ENCODE data around the gene DEAF1. TPM values are rescaled to one million over a fixed set of nuclear protein-coding genes. Genes with fewer than 3 reads are reported as not detected.
A peak's percentile ranks its signal among the peaks of the same experiment; 100 is the strongest.

Gene DEAF1
- total and polyA plus RNA-seq, 2 of the 13 experiments (the other 11 are each of a cell fraction or from before 2014, with no cell fraction given) = 22.3 to 29.6 TPM

DNA sequence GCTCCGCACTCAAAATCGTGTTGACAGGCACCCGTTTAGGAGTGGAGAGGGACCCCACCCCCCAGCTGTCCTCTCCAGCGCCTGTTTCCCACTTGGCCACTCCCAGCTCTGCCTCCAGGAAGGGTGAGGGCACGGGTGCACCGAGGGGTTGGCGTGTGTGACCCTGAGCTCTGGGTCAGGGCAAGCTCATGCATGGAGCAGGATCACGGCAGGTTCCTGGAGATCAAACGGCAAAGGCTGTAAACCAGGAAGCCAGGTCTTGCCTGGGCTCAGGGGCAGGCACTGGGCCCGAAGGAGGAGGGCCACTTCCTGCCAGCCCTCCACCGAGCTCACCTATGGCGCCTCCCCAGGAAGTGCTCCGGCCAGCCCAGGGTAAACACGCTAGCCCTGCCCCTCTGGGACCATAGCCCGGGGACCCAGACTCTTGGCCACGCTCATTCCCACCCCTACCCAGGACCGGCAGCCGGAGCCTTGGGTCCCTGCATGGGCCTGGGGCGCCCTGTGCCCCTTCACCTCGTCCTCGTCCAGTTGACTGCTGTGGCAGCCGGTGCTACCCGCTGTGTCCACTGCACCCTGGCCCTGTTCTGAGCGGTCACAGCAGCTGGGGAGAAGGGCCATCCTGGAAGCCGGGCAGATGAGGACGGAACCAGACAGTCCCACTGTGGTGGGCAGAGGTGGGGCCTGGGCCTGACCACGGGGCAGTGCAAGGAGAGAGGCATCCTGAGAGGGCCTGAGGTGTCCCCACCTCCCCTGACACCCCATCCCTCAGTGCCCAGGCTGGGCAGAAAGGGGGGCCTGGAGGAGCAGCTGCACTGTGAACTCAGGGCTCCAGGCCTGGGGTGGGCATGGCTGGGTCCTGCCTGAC is 10.0 kb upstream of the DEAF1 start (continued):
- TF ChIP-seq ZNF770 (CRISPR knock-in tag; IDR thresholded peaks at IDR 0.05) (peak; percentile 25; the same call in 1 of the 2 replicates), ATAD3A (CRISPR knock-in tag; IDR thresholded peaks at IDR 0.05) (no peak), HDAC1 (CRISPR knock-in tag; IDR thresholded peaks at IDR 0.05) (peak; percentile 91), ZSCAN12 (CRISPR knock-in tag; IDR thresholded peaks at IDR 0.05) (peak; percentile 84; the same call in 1 of the 2 replicates), ZNF280B (CRISPR knock-in tag; IDR thresholded peaks at IDR 0.05; ENCODE audit: borderline replicate concordance) (peak; percentile 31), ZBTB46 (CRISPR knock-in tag; IDR thresholded peaks at IDR 0.05; ENCODE audit: borderline replicate concordance) (0 out of 2 replicates have a peak, but pooled peaks have one; percentile 21), ZNF549 (CRISPR knock-in tag; IDR thresholded peaks at IDR 0.05) (no peak), SP5 (CRISPR knock-in tag; IDR thresholded peaks at IDR 0.05; ENCODE audit: borderline replicate concordance, low read depth) (peak; percentile 94), ZNF616 (CRISPR knock-in tag; IDR thresholded peaks at IDR 0.05; ENCODE audit: low read depth) (peak; percentile 34; the same call in 1 of the 2 replicates), ZNF674 (CRISPR knock-in tag; IDR thresholded peaks at IDR 0.05; ENCODE audit: low read depth) (no peak), RAD51 (IDR thresholded peaks at IDR 0.05; ENCODE audit: borderline replicate concordance) (no peak), ZFY (CRISPR knock-in tag; IDR thresholded peaks at IDR 0.05) (peak; percentile 63; the same call in 1 of the 2 replicates), CENPT (CRISPR knock-in tag; IDR thresholded peaks at IDR 0.05; ENCODE audit: low read depth) (no peak), BCL6 (CRISPR knock-in tag; IDR thresholded peaks at IDR 0.05) (peak; percentile 99), NFIC (IDR thresholded peaks at IDR 0.05; ENCODE audit: low read length) (no peak)
- TF ChIP-seq, protein P1, sequence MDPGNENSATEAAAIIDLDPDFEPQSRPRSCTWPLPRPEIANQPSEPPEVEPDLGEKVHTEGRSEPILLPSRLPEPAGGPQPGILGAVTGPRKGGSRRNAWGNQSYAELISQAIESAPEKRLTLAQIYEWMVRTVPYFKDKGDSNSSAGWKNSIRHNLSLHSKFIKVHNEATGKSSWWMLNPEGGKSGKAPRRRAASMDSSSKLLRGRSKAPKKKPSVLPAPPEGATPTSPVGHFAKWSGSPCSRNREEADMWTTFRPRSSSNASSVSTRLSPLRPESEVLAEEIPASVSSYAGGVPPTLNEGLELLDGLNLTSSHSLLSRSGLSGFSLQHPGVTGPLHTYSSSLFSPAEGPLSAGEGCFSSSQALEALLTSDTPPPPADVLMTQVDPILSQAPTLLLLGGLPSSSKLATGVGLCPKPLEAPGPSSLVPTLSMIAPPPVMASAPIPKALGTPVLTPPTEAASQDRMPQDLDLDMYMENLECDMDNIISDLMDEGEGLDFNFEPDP (CRISPR knock-in tag; conservative IDR thresholded peaks at IDR 0.05) = no peak
- TF ChIP-seq, protein P2, sequence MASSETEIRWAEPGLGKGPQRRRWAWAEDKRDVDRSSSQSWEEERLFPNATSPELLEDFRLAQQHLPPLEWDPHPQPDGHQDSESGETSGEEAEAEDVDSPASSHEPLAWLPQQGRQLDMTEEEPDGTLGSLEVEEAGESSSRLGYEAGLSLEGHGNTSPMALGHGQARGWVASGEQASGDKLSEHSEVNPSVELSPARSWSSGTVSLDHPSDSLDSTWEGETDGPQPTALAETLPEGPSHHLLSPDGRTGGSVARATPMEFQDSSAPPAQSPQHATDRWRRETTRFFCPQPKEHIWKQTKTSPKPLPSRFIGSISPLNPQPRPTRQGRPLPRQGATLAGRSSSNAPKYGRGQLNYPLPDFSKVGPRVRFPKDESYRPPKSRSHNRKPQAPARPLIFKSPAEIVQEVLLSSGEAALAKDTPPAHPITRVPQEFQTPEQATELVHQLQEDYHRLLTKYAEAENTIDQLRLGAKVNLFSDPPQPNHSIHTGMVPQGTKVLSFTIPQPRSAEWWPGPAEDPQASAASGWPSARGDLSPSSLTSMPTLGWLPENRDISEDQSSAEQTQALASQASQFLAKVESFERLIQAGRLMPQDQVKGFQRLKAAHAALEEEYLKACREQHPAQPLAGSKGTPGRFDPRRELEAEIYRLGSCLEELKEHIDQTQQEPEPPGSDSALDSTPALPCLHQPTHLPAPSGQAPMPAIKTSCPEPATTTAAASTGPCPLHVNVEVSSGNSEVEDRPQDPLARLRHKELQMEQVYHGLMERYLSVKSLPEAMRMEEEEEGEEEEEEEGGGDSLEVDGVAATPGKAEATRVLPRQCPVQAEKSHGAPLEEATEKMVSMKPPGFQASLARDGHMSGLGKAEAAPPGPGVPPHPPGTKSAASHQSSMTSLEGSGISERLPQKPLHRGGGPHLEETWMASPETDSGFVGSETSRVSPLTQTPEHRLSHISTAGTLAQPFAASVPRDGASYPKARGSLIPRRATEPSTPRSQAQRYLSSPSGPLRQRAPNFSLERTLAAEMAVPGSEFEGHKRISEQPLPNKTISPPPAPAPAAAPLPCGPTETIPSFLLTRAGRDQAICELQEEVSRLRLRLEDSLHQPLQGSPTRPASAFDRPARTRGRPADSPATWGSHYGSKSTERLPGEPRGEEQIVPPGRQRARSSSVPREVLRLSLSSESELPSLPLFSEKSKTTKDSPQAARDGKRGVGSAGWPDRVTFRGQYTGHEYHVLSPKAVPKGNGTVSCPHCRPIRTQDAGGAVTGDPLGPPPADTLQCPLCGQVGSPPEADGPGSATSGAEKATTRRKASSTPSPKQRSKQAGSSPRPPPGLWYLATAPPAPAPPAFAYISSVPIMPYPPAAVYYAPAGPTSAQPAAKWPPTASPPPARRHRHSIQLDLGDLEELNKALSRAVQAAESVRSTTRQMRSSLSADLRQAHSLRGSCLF (CRISPR knock-in tag; IDR thresholded peaks at IDR 0.05; ENCODE audit: borderline replicate concordance) = no peak
